Measurements from ENCODE around the gene AAK1.
"Not testable (repeated sequence)": the region's sequence is repeated elsewhere in the genome, so short reads cannot be mapped to it uniquely, and the experiment has no call there.

The AAK1 gene

GRCh38 chr2:69436938-69437750 lies 206.4 kb downstream of the AAK1 start, which contains the start of gene NFU1:
TSS of gene NFU1 (minus strand) at chr2:69437435. CDS start at chr2:69437422, 13 bp downstream.
- peak; percentile 81 for DNase-seq

DNA sequence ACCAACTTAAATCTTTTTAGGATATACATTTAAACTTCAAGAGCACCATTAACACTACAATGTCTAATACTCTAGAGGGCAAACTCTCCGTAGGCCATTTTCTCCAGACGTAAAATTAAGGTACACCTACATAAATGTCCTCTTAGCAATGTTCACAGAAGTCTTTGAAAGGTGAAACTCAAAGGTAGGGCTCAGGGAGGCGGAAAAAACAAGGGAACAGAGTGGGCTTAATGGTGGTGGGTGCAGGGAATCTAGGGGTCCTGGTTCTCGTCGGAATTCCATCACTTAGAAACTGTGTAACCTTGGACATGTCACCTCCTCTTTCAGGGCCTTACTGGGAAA lies 207.0 kb downstream of the AAK1 start:
- DNase-seq, result no peak

- DNase-seq, result no peak
Observed at GRCh38 chr2:69434753-69435152, 208.8 kb downstream of the AAK1 start.

DNA sequence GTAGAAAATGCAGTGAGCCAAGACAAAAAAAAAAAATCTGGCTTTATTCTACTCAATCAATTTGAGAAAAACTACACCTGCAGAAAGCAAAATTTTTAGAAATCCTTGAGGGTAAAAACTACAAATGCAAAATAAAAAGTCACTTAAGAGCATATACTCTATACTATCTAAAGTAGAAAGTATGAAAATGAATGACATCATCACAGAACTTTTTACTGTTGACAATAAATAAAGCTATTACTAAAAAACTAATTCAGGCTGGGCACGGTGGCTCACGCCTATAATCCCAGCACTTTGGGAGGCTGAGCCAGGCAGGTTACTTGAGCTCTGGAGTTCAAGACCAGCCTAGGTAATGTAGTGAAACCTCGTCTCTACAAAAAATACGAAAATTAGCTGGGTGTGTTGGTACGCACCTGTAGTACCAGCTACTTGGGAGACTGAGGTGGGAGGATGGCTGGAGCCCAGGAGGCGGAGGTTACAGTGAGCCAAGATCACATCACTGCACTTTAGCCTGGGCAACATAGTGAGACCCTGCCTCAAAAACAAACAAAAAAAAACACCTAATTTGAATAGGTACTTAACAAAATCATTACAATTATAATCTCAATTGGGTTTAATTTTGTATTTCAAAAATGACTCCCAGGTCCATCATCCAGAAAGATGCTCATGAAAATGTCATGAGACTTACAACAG lies 213.9 kb downstream of the AAK1 start:
- DNase-seq, result no peak

- no peak for DNase-seq
Observed at GRCh38 chr2:69428981-69429380, 214.6 kb downstream of the AAK1 start.

- DNase-seq, result no peak
Observed at GRCh38 chr2:69424419-69424818, 219.1 kb downstream of the AAK1 start.

GRCh38 chr2:69422198-69422597 lies 221.3 kb downstream of the AAK1 start:
- no peak for DNase-seq

GRCh38 chr2:69419111-69419510 lies 224.4 kb downstream of the AAK1 start:
- not testable (repeated sequence) for DNase-seq

GRCh38 chr2:69416147-69416546 lies 227.4 kb downstream of the AAK1 start:
- no peak for DNase-seq

Measured in stimulated activated CD4-positive, alpha-beta T cell treated with anti-CD3 and anti-CD28 coated beads, Interleukin-4, amount 100 ng/mL, for 4 hours (primary cell).